Neural cell (in vitro differentiated cells): ENCODE data around the gene ISG15.

Experiments
- CTCF ChIP-seq: fragments of 450-650 bp; IDR thresholded peaks from 2 replicates; pipeline ENCODE4 v1.5.1; 2014; ENCODE audit warnings: antibody characterized with exemption, mild to moderate bottlenecking, moderate library complexity; ENCODE audit not compliant: poor library complexity, severe bottlenecking
- EP300 ChIP-seq: fragments of 450-650 bp; conservative IDR thresholded peaks from 2 replicates; pipeline ENCODE4 v1.6.1; 2014; ENCODE audit warnings: antibody characterized with exemption, mild to moderate bottlenecking, moderate library complexity; ENCODE audit not compliant: poor library complexity, severe bottlenecking
- EZH2 ChIP-seq: fragments of 200-600, 300-800 bp; shearing (Covaris generic), sonication (generic); IDR thresholded peaks from 2 replicates; pipeline ENCODE4 v1.6.1; 2014; ENCODE audit warnings: antibody characterized with exemption, low read length, borderline replicate concordance, mild to moderate bottlenecking; ENCODE audit not compliant: insufficient read depth, poor library complexity, severe bottlenecking
- MXI1 ChIP-seq: fragments of 450-650 bp; conservative IDR thresholded peaks from 2 replicates; pipeline ENCODE4 v1.6.1; 2014; ENCODE audit warnings: antibody characterized with exemption, mild to moderate bottlenecking; ENCODE audit not compliant: poor library complexity, severe bottlenecking
- POLR2AphosphoS5 ChIP-seq: IDR thresholded peaks from 2 replicates; pipeline ENCODE4 v1.6.1; 2012
- RAD21 ChIP-seq: fragments of 450-650 bp; conservative IDR thresholded peaks from 2 replicates; pipeline ENCODE4 v1.6.1; 2014; ENCODE audit warnings: antibody characterized with exemption, mild to moderate bottlenecking, moderate library complexity
- REST ChIP-seq: IDR thresholded peaks from 2 replicates; pipeline ENCODE4 v1.6.1; 2012; ENCODE audit warnings: borderline replicate concordance
- SMC3 ChIP-seq: fragments of 450-650 bp; conservative IDR thresholded peaks from 2 replicates; pipeline ENCODE4 v1.6.1; 2014; ENCODE audit warnings: antibody characterized with exemption, mild to moderate bottlenecking, moderate library complexity; ENCODE audit not compliant: poor library complexity
- TAF1 ChIP-seq: IDR thresholded peaks from 2 replicates; pipeline ENCODE4 v1.6.1; 2012; ENCODE audit warnings: low read depth

DNA sequence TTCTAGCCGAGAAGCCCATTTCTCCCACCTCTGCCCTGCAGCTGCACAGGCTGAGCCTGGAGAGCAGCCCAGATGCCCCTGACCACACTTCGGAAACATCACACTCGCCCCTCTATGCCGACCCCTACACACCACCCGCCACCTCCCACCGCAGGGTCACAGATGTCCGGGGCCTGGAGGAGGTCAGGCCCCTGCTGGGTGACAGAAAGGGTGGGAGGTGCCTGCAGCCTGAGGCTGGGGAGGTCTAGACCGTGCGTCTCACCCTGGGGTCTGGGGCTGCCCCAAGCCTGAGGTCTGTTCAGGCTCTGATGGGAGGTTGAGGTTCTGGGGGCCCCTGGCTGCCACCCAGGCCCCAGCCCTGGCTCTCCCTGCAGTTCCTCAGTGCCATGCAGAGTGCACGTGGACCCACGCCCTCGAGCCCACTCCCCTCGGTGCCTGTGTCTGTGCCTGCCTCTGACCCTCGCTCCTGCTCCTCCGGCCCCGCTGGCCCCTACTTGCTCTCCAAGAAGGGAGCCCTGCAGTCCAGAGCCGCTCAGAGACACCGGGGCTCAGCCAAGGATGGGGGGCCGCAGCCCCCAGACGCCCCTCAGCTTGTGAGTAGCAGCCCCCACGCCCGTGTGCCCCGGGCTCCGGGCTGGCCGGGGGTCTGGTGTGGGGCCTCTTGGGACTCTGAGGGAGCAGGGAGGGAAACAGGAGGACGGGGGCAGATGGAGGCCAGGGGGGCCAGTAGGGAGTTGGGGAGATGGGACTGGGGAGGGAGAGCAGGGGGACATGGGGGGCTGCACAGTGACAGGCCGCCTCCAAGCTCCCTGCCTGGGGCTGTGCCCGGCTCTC, 39.6 kb upstream of the ISG15 start:
- TF ChIP-seq TAF1 (no peak), CTCF (no peak), POLR2AphosphoS5 (no peak), MXI1 (no peak), EP300 (no peak), EZH2 (no peak), RAD21 (no peak), REST (no peak), SMC3 (no peak)
